Erythroblast (primary cell): ENCODE data around the gene KRTAP5-1.

Experiments used
- GATA1 ChIP-seq: IDR thresholded peaks from 2 replicates; pipeline ENCODE4 v1.6.1; 2011; ENCODE audit warnings: low read depth, mild to moderate bottlenecking, control low read depth, low read length, moderate library complexity
- POLR2A ChIP-seq: IDR thresholded peaks from 2 replicates; pipeline ENCODE4 v1.6.1; 2011; ENCODE audit warnings: mild to moderate bottlenecking, low read length

DNA sequence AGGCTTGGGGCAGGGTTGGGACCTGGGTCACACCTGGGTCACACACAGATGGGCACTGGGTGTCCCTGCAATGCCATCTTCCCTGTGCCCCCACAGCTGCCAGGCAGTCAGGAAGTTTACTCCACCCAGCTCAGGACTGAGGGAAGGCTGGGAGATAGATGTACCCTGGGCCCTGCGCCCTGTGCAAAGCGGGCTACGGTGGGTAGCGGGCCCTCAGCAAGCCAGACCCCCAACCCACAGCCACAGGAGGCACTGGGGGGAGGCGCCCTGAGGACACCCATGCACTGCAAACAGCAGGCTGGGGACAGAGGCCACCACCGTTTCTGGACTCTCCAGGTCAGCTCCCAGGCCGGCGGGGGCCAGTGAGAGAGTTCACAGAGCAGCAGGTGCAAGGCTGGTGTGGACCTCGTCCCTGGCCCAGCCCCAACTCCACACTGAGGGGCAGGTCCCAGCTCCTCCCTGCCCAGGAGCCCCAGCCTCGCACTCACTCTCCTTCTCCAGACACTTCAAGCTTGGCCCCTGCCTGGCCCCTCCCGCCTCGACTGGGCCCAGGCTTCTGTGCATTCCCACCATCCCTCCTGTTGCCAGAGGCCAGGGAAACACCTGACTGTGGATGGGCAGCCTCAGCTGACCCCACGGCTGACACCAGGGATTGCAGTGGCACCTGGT, 17.9 kb downstream of the KRTAP5-1 start:
- TF ChIP-seq POLR2A (no peak), GATA1 (no peak)
